Suprapubic skin (tissue), 4 donors: ENCODE results near the gene LRMDA. TPM values are rescaled to one million over a fixed set of nuclear protein-coding genes. Genes with fewer than 3 reads are reported as not detected.

Source experiments
- DNase-seq, 2 donors: peaks; one replicate each; pipeline ENCODE4 v3.0.0-alpha.2; 2019; ENCODE audit warnings: low spot score in 2 of 2
- H3K27ac ChIP-seq: fragments of 200-600 bp; sonication (generic); one replicate; pipeline ENCODE4 v1.5.1; 2019
- H3K27me3 ChIP-seq: fragments of 200-600 bp; sonication (generic); one replicate; pipeline ENCODE4 v1.5.1; 2019
- H3K36me3 ChIP-seq: fragments of 200-600 bp; sonication (generic); one replicate; pipeline ENCODE4 v1.5.1; 2019
- H3K4me1 ChIP-seq: fragments of 200-600 bp; sonication (generic); one replicate; pipeline ENCODE4 v1.5.1; 2019
- H3K4me3 ChIP-seq: fragments of 200-600 bp; sonication (generic); one replicate; pipeline ENCODE4 v1.5.1; 2019; ENCODE audit warnings: mild to moderate bottlenecking
- H3K9me3 ChIP-seq: fragments of 200-600 bp; sonication (generic); one replicate; pipeline ENCODE4 v1.5.1; 2019
- EP300 ChIP-seq: sonication (generic); formaldehyde crosslinking; IDR thresholded peaks from one replicate; pipeline ENCODE4 v1.6.1; 2017; ENCODE audit warnings: antibody characterized with exemption
- POLR2A ChIP-seq, 2 donors: fragments of 450-650 bp; IDR thresholded peaks; one replicate each; pipeline ENCODE4 v1.6.1; 2017; ENCODE audit warnings: antibody characterized with exemption in 2 of 2, mild to moderate bottlenecking in 2 of 2, moderate library complexity in 2 of 2
- POLR2AphosphoS5 ChIP-seq, 3 donors: sonication (generic); formaldehyde crosslinking; IDR thresholded peaks; one replicate each; pipeline ENCODE4 v1.6.1; 2017; ENCODE audit warnings: antibody characterized with exemption in 3 of 3
- WGBS: methylation state at CpG from one replicate; pipeline ENCODE4 v1.1.5; 2018; 5-methylcytosine and 5-hydroxymethylcytosine counted together
- total RNA-seq, 4 donors: library from RNA; depleted of rRNA; stranded (reverse); fragments of >200 nt; gene quantifications; one replicate each; pipeline ENCODE4 v1.1.0, GENCODE V29; 2016
- TF ChIP-seq, protein P1 (sequence below), 2 donors: fragments of 200-600 bp in 1 of 2; fragments of 450-650 bp in 1 of 2; sonication (generic) in 1 of 2; IDR thresholded peaks; one replicate each; pipeline ENCODE4 v1.5.1; 2016 to 2019; ENCODE audit warnings: antibody characterized with exemption in 2 of 2, mild to moderate bottlenecking in 1 of 2, moderate library complexity in 1 of 2

The LRMDA gene
- total RNA-seq, 4 donors from 2014 or later = 0.10 to 2.9 (median 1.9) TPM; not detected in 1

DNA sequence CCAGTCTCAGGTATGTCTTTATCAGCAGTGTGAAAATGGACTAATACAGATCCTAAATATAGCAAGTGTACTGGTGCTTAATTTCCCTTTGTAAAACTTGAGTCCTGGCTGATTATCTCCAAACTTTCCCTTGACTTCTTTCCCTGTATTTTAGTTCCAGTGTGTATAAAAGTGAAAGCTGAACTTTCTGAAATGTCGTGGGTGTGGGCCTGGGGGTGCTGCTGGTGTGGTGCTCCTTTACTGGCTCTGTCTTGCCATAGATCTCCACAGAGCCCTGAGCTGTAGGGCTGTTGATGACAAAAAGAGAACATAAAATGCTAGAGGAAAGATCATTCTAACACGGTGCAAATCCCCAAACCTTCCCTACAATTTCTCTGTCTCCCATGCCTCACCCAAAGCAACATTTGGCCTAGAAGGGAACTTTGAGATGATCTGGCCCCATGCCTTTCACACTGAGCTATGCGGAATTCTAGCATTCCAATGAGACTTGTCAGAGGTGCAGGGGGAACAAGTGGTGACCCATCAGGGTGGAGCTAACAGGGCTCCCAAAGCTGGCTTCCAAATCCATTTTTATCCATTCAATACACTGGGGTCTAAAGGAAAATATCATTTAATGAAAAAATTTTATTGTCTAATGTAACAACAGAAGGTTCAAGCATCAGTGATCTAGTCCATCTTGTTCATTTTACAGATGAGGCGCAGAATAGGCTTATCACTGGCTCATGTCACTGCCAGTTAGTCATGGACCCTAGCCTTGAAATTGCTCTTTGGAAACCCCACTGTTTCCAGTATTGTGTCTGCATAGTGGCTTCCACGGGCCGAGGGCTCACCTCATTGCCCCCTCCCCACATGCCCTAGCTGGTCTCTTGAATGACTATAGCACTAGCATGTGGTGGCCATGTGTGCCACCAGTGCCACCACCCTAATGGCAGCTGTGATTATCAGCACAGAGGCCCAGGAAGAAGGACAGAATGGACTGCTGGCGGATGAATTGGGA lies 1000.9 kb downstream of the LRMDA start:
- DNase-seq = peak in 1 of 2 donors; percentile 71
- H3K27ac ChIP-seq = peak overlapping the region; percentile 70
- no peaks in the 10 kb centered on the region for H3K9me3 ChIP-seq
- peaks cover 36% of the 10 kb centered on the region for H3K4me1 ChIP-seq
- TF ChIP-seq POLR2AphosphoS5 (IDR thresholded peaks at IDR 0.05) = no peak
- TF ChIP-seq POLR2A (IDR thresholded peaks at IDR 0.05) = no peak
- no peak for TF ChIP-seq EP300
- TF ChIP-seq, protein P1, sequence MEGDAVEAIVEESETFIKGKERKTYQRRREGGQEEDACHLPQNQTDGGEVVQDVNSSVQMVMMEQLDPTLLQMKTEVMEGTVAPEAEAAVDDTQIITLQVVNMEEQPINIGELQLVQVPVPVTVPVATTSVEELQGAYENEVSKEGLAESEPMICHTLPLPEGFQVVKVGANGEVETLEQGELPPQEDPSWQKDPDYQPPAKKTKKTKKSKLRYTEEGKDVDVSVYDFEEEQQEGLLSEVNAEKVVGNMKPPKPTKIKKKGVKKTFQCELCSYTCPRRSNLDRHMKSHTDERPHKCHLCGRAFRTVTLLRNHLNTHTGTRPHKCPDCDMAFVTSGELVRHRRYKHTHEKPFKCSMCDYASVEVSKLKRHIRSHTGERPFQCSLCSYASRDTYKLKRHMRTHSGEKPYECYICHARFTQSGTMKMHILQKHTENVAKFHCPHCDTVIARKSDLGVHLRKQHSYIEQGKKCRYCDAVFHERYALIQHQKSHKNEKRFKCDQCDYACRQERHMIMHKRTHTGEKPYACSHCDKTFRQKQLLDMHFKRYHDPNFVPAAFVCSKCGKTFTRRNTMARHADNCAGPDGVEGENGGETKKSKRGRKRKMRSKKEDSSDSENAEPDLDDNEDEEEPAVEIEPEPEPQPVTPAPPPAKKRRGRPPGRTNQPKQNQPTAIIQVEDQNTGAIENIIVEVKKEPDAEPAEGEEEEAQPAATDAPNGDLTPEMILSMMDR (IDR thresholded peaks at IDR 0.05) = no peak
- WGBS = 59% methylated on average over 7 of the region's 7 CpGs
- no peaks in the 10 kb centered on the region for H3K36me3 ChIP-seq
- H3K4me3 ChIP-seq = no peak overlapping the region
- no peaks in the 10 kb centered on the region for H3K27me3 ChIP-seq

GRCh38 chr10:76433161-76434005 lies 1002.0 kb downstream of the LRMDA start:
- Histone ChIP-seq H3K27ac (peak overlapping the region; percentile 70), H3K36me3 (no peaks in the 10 kb centered on the region), H3K27me3 (no peaks in the 10 kb centered on the region), H3K4me1 (peaks cover 36% of the 10 kb centered on the region), H3K4me3 (no peak overlapping the region), H3K9me3 (no peaks in the 10 kb centered on the region)
- 83% methylated on average over 8 of the region's 8 CpGs for WGBS
- DNase-seq = no peak
- TF ChIP-seq POLR2AphosphoS5 (IDR thresholded peaks at IDR 0.05) = no peak
- no peak for TF ChIP-seq POLR2A (IDR thresholded peaks at IDR 0.05)
- TF ChIP-seq, protein P1 (IDR thresholded peaks at IDR 0.05) = no peak
- TF ChIP-seq EP300 = no peak

GRCh38 chr10:76435157-76435556 lies 1003.7 kb downstream of the LRMDA start:
- WGBS = 70% methylated on average over 1 of the region's 1 CpG
- H3K9me3 ChIP-seq = no peaks in the 10 kb centered on the region

DNA sequence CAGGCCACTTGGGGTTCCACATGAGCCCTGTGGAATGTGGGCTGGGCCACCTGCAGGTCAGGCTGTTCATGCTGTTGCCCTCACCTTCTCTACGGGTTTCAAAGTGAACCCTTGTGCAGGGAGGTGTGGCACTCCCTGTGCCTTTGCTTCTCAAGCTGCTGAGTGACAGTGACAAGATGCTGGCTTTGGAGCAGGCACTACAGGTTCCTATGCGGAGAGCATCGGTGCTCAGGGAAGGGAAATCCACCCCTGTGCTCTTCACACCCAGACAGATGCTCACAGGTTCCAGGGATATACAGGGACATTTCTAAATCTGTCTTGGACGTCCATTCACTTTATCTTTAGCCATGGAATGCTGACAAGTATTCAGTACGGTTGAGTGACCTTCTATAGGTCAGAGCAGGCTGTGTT lies 1005.0 kb downstream of the LRMDA start:
- no peak overlapping the region for H3K27ac ChIP-seq
- H3K9me3 ChIP-seq = no peaks in the 10 kb centered on the region
- no peak for TF ChIP-seq POLR2A (IDR thresholded peaks at IDR 0.05)
- no peak for TF ChIP-seq EP300
- TF ChIP-seq POLR2AphosphoS5 (IDR thresholded peaks at IDR 0.05) = no peak
- TF ChIP-seq, protein P1 (IDR thresholded peaks at IDR 0.05) = no peak
- H3K4me3 ChIP-seq = no peak overlapping the region
- no peak for DNase-seq
- no peaks in the 10 kb centered on the region for H3K36me3 ChIP-seq
- H3K4me1 ChIP-seq = peaks cover 26% of the 10 kb centered on the region
- no peaks in the 10 kb centered on the region for H3K27me3 ChIP-seq
- 75% methylated on average over 3 of the region's 5 CpGs for WGBS

More at GRCh38 chr10:76435157-76435556, 1003.7 kb downstream of the LRMDA start:
- no peaks in the 10 kb centered on the region for H3K36me3 ChIP-seq
- H3K4me1 ChIP-seq = peaks cover 27% of the 10 kb centered on the region
- TF ChIP-seq, protein P1 (IDR thresholded peaks at IDR 0.05) = peak in 1 of 2 donors; percentile 20
- no peak for TF ChIP-seq POLR2A (IDR thresholded peaks at IDR 0.05)
- TF ChIP-seq EP300 = no peak
- no peak for TF ChIP-seq POLR2AphosphoS5 (IDR thresholded peaks at IDR 0.05)
- no peak for DNase-seq
- H3K4me3 ChIP-seq = no peak overlapping the region
- no peak overlapping the region for H3K27ac ChIP-seq
- no peaks in the 10 kb centered on the region for H3K27me3 ChIP-seq
